ENCODE measurements around the gene SDC1.

- TF ChIP-seq CTCF (IDR thresholded peaks at IDR 0.05): no peak
- no peak for TF ChIP-seq EP300 (IDR thresholded peaks at IDR 0.05)
- no peak for TF ChIP-seq POLR2AphosphoS5 (IDR thresholded peaks at IDR 0.05)
- TF ChIP-seq POLR2A (IDR thresholded peaks at IDR 0.05): no peak
These were observed 25.2 kb downstream of the SDC1 start for GRCh38 chr2:20199633-20200270.

Measured in upper lobe of left lung (tissue), 4 donors.